Measurements from ENCODE around the gene TSPOAP1.

Gene TSPOAP1

DNA sequence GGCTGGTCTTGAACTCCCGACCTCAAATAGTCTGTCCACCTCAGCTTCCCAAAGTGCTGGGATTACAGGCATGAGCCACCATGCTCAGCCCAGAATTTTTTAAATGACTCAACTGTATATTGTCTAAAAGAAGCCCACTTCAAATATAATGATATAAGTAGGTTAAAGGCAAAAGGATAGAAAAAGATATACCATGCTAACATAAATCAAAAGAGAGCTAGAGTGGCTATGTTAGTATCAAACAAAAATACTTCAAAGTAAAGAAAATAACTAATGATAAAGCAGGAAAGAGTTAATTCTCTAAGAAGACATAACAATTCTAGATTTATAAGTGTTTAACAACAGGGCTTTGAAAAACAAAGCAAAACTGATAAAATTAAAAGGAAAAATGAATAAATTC, 34.6 kb downstream of the TSPOAP1 start:
- no peak overlapping the region for H4K91ac ChIP-seq (ENCODE audit: low read length)
- H2BK5ac ChIP-seq (ENCODE audit: low read depth, low read length, poor library complexity, severe bottlenecking): no peak overlapping the region
- H3K18ac ChIP-seq (ENCODE audit: low read depth in 1 of 2, low read length in 2 of 2): no peak overlapping the region
- no peak overlapping the region for H3K23ac ChIP-seq (ENCODE audit: low read length in 2 of 2)
- H3K27ac ChIP-seq (ENCODE audit: low read length, poor library complexity, severe bottlenecking): no peak overlapping the region
- H2AK5ac ChIP-seq (ENCODE audit: low read length, severe bottlenecking): no peak overlapping the region
- H3K36me3 ChIP-seq (ENCODE audit: control insufficient read depth in 1 of 2, insufficient read depth in 2 of 2, low read depth in 1 of 2, low read length in 2 of 2): no peaks in the 10 kb centered on the region
- no peak overlapping the region for H2AFZ ChIP-seq (ENCODE audit: low read depth, low read length)
- H2BK120ac ChIP-seq (ENCODE audit: low read depth, low read length): no peak overlapping the region
- H3K14ac ChIP-seq (ENCODE audit: low read length in 2 of 2): no peak overlapping the region
- DNase-seq: no peak
- H3K79me1 ChIP-seq (replicated peaks; ENCODE audit: low read length, poor library complexity, severe bottlenecking): no peaks in the 10 kb centered on the region
- H3K9ac ChIP-seq (ENCODE audit: low read length): no peak overlapping the region
- no peak overlapping the region for H2BK15ac ChIP-seq (ENCODE audit: low read depth, poor library complexity, severe bottlenecking)
- no peak overlapping the region for H3K4me2 ChIP-seq (ENCODE audit: low read length, poor library complexity, severe bottlenecking)
- 100% methylated on average over 1 of the region's 1 CpG for WGBS
- no peak overlapping the region for H2BK12ac ChIP-seq (ENCODE audit: low read length in 2 of 2)
- no peaks in the 10 kb centered on the region for H3K4me1 ChIP-seq (ENCODE audit: control insufficient read depth, insufficient read depth, low read depth, low read length)
- H3K9me3 ChIP-seq (ENCODE audit: control insufficient read depth, low read length): no peaks in the 10 kb centered on the region
- no peak overlapping the region for H3K4me3 ChIP-seq (ENCODE audit: insufficient read depth in 1 of 2, low read depth in 1 of 2, low read length in 2 of 2)
- H3K4ac ChIP-seq (ENCODE audit: low read depth in 1 of 2, low read length in 2 of 2): no peak overlapping the region
- H4K8ac ChIP-seq (ENCODE audit: low read length): no peak overlapping the region
- H3K27me3 ChIP-seq (ENCODE audit: control insufficient read depth in 1 of 2, insufficient read depth in 1 of 2, low read length in 2 of 2): peaks cover 8 to 35% of the 10 kb centered on the region in 2 experiments

DNA sequence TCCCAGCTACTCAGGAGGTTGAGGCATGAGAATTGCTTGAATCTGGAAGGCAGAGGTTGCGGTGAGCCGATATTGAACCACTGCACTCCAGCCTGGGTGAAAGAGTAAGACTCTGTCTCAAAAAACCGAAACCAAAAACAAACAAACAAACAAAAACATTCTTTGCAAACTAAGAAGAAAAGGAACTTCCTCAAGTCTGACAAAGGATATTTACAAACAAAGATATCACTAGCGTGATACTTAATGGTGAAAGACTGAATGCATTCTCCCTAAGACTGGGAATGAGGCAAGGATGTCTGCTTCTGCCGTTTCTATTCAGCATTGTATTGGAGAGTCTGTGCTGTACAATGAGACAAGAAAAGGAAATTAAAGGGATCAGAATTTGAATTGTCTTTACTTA, 37.3 kb downstream of the TSPOAP1 start:
- no peak overlapping the region for H2BK5ac ChIP-seq (ENCODE audit: low read depth, low read length, poor library complexity, severe bottlenecking)
- no peak overlapping the region for H2BK120ac ChIP-seq (ENCODE audit: low read depth, low read length)
- no peak overlapping the region for H3K4me2 ChIP-seq (ENCODE audit: low read length, poor library complexity, severe bottlenecking)
- WGBS: 85% methylated on average over 5 of the region's 5 CpGs
- H4K91ac ChIP-seq (ENCODE audit: low read length): no peak overlapping the region
- no peak overlapping the region for H2BK12ac ChIP-seq (ENCODE audit: low read length in 2 of 2)
- H3K36me3 ChIP-seq (ENCODE audit: control insufficient read depth in 1 of 2, insufficient read depth in 2 of 2, low read depth in 1 of 2, low read length in 2 of 2): no peaks in the 10 kb centered on the region
- H3K14ac ChIP-seq (ENCODE audit: low read length in 2 of 2): no peak overlapping the region
- H3K23ac ChIP-seq (ENCODE audit: low read length in 2 of 2): no peak overlapping the region
- H3K27ac ChIP-seq (ENCODE audit: low read length, poor library complexity, severe bottlenecking): no peak overlapping the region
- H3K9ac ChIP-seq (ENCODE audit: low read length): no peak overlapping the region
- no peak overlapping the region for H2AK5ac ChIP-seq (ENCODE audit: low read length, severe bottlenecking)
- H3K9me3 ChIP-seq (ENCODE audit: control insufficient read depth, low read length): no peaks in the 10 kb centered on the region
- no peak overlapping the region for H3K4ac ChIP-seq (ENCODE audit: low read depth in 1 of 2, low read length in 2 of 2)
- H2AFZ ChIP-seq (ENCODE audit: low read depth, low read length): no peak overlapping the region
- H3K18ac ChIP-seq (ENCODE audit: low read depth in 1 of 2, low read length in 2 of 2): no peak overlapping the region
- H3K27me3 ChIP-seq (ENCODE audit: control insufficient read depth in 1 of 2, insufficient read depth in 1 of 2, low read length in 2 of 2): peaks cover 4 to 38% of the 10 kb centered on the region in 2 experiments
- DNase-seq: no peak
- H2BK15ac ChIP-seq (ENCODE audit: low read depth, poor library complexity, severe bottlenecking): no peak overlapping the region
- H3K79me1 ChIP-seq (replicated peaks; ENCODE audit: low read length, poor library complexity, severe bottlenecking): no peaks in the 10 kb centered on the region
- H3K4me3 ChIP-seq (ENCODE audit: insufficient read depth in 1 of 2, low read depth in 1 of 2, low read length in 2 of 2): no peak overlapping the region
- H4K8ac ChIP-seq (ENCODE audit: low read length): no peak overlapping the region
- no peaks in the 10 kb centered on the region for H3K4me1 ChIP-seq (ENCODE audit: control insufficient read depth, insufficient read depth, low read depth, low read length)

DNA sequence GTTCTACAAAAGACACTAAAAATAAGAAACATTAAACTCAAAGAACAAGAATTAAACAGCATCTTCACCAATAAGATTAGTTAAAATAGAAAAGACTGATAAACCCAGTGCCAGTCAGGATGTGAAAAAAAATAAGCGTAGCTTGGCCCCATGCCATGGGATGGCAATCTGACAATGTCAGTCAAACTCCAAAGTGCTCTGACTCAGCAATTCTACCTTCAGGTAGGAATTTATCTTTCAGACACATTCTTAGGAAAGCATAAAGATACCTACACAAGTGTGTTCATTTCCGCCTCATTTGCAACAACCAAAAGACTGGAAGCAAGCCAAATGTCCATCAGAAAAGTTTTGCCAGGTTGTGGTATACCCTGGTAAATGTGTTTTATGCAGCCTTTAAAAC, 38.7 kb downstream of the TSPOAP1 start:
- no peak overlapping the region for H3K18ac ChIP-seq (ENCODE audit: low read depth in 1 of 2, low read length in 2 of 2)
- H3K79me1 ChIP-seq (replicated peaks; ENCODE audit: low read length, poor library complexity, severe bottlenecking): no peaks in the 10 kb centered on the region
- H3K27me3 ChIP-seq (ENCODE audit: control insufficient read depth in 1 of 2, insufficient read depth in 1 of 2, low read length in 2 of 2): peaks cover 5 to 35% of the 10 kb centered on the region in 2 experiments
- H3K36me3 ChIP-seq (ENCODE audit: control insufficient read depth in 1 of 2, insufficient read depth in 2 of 2, low read depth in 1 of 2, low read length in 2 of 2): no peaks in the 10 kb centered on the region
- H2BK5ac ChIP-seq (ENCODE audit: low read depth, low read length, poor library complexity, severe bottlenecking): no peak overlapping the region
- no peak overlapping the region for H3K14ac ChIP-seq (ENCODE audit: low read length in 2 of 2)
- H4K91ac ChIP-seq (ENCODE audit: low read length): no peak overlapping the region
- H2AK5ac ChIP-seq (ENCODE audit: low read length, severe bottlenecking): no peak overlapping the region
- no peak for DNase-seq
- H2AFZ ChIP-seq (ENCODE audit: low read depth, low read length): no peak overlapping the region
- no peak overlapping the region for H3K4ac ChIP-seq (ENCODE audit: low read depth in 1 of 2, low read length in 2 of 2)
- H2BK12ac ChIP-seq (ENCODE audit: low read length in 2 of 2): no peak overlapping the region
- no peak overlapping the region for H2BK15ac ChIP-seq (ENCODE audit: low read depth, poor library complexity, severe bottlenecking)
- H4K8ac ChIP-seq (ENCODE audit: low read length): no peak overlapping the region
- H3K9me3 ChIP-seq (ENCODE audit: control insufficient read depth, low read length): no peaks in the 10 kb centered on the region
- no peak overlapping the region for H3K4me3 ChIP-seq (ENCODE audit: insufficient read depth in 1 of 2, low read depth in 1 of 2, low read length in 2 of 2)
- H2BK120ac ChIP-seq (ENCODE audit: low read depth, low read length): no peak overlapping the region
- no peaks in the 10 kb centered on the region for H3K4me1 ChIP-seq (ENCODE audit: control insufficient read depth, insufficient read depth, low read depth, low read length)
- no peak overlapping the region for H3K27ac ChIP-seq (ENCODE audit: low read length, poor library complexity, severe bottlenecking)
- no peak overlapping the region for H3K23ac ChIP-seq (ENCODE audit: low read length in 2 of 2)
- WGBS: 94% methylated on average over 2 of the region's 2 CpGs
- H3K4me2 ChIP-seq (ENCODE audit: low read length, poor library complexity, severe bottlenecking): no peak overlapping the region
- H3K9ac ChIP-seq (ENCODE audit: low read length): no peak overlapping the region

DNA sequence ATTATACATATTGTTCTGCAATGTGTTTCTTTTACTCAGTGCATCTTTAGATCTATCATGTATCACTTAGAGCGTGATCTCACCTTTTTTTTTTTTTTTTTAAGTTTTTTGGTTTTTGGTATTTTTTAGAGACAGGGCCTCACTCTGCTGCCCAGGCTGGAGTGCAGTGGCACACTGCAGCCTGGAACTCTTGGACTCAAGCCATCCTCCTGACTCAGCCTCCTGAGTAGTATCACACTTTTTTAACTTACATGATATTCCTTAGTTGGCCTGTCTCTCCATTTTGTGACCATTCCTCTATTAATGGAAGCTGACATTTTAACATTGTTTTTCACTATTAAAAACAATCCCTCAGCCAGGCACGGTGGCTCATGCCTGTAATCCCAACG, 43.2 kb downstream of the TSPOAP1 start:
- H3K4me2 ChIP-seq (ENCODE audit: low read length, poor library complexity, severe bottlenecking): no peak overlapping the region
- H3K4me1 ChIP-seq (ENCODE audit: control insufficient read depth, insufficient read depth, low read depth, low read length): no peaks in the 10 kb centered on the region

More for the DNA sequence above, 43.2 kb downstream of the TSPOAP1 start:
- no peak overlapping the region for H3K9ac ChIP-seq (ENCODE audit: low read length)
- H2BK120ac ChIP-seq (ENCODE audit: low read depth, low read length): no peak overlapping the region
- H3K23ac ChIP-seq (ENCODE audit: low read length in 2 of 2): no peak overlapping the region
- H2BK5ac ChIP-seq (ENCODE audit: low read depth, low read length, poor library complexity, severe bottlenecking): no peak overlapping the region
- peaks cover 20 to 27% of the 10 kb centered on the region in 2 experiments for H3K27me3 ChIP-seq (ENCODE audit: control insufficient read depth in 1 of 2, insufficient read depth in 1 of 2, low read length in 2 of 2)
- no peak overlapping the region for H3K27ac ChIP-seq (ENCODE audit: low read length, poor library complexity, severe bottlenecking)
- H2BK15ac ChIP-seq (ENCODE audit: low read depth, poor library complexity, severe bottlenecking): no peak overlapping the region
- no peaks in the 10 kb centered on the region for H3K36me3 ChIP-seq (ENCODE audit: control insufficient read depth in 1 of 2, insufficient read depth in 2 of 2, low read depth in 1 of 2, low read length in 2 of 2)
- H2AK5ac ChIP-seq (ENCODE audit: low read length, severe bottlenecking): no peak overlapping the region
- H3K14ac ChIP-seq (ENCODE audit: low read length in 2 of 2): no peak overlapping the region
- H4K8ac ChIP-seq (ENCODE audit: low read length): no peak overlapping the region
- no peak overlapping the region for H4K91ac ChIP-seq (ENCODE audit: low read length)
- H2BK12ac ChIP-seq (ENCODE audit: low read length in 2 of 2): no peak overlapping the region
- no peak for DNase-seq
- H3K4ac ChIP-seq (ENCODE audit: low read depth in 1 of 2, low read length in 2 of 2): no peak overlapping the region
- no peaks in the 10 kb centered on the region for H3K9me3 ChIP-seq (ENCODE audit: control insufficient read depth, low read length)
- 78% methylated on average over 2 of the region's 3 CpGs for WGBS
- H2AFZ ChIP-seq (ENCODE audit: low read depth, low read length): no peak overlapping the region
- H3K18ac ChIP-seq (ENCODE audit: low read depth in 1 of 2, low read length in 2 of 2): no peak overlapping the region
- no peak overlapping the region for H3K4me3 ChIP-seq (ENCODE audit: insufficient read depth in 1 of 2, low read depth in 1 of 2, low read length in 2 of 2)
- no peaks in the 10 kb centered on the region for H3K79me1 ChIP-seq (replicated peaks; ENCODE audit: low read length, poor library complexity, severe bottlenecking)
